Heart right ventricle (tissue), 16 donors: ENCODE measurements around the gene CPNE4. TPM values are rescaled to one million over a fixed set of nuclear protein-coding genes. Genes with fewer than 3 reads are reported as not detected.

ENCODE experiments used
- ATAC-seq, 8 donors: fragments of 200-7000 bp; cut with Tn5 transposase; one replicate each; pipeline ENCODE4 v1.9.1; 2020; ENCODE audit warnings: mild to moderate bottlenecking in 8 of 8, moderate library complexity in 8 of 8, moderate number of reproducible peaks in 1 of 8
- DNase-seq, 2 donors: peaks; one replicate each; pipeline ENCODE4 v3.0.0-alpha.2; 2020
- H3K27ac ChIP-seq, 10 donors: fragments of 200-600 bp; sonication (generic) in 2 of 10; one replicate each; pipeline versions ENCODE4 v1.5.0 to v1.8.0; 2020 to 2022; ENCODE audit warnings: mild to moderate bottlenecking in 3 of 10
- H3K27me3 ChIP-seq, 7 donors: fragments of 200-600 bp; one replicate each; pipeline ENCODE4 v1.8.0; 2021 to 2022; ENCODE audit warnings: mild to moderate bottlenecking in 2 of 7
- H3K36me3 ChIP-seq, 9 donors: fragments of 200-600 bp; sonication (generic) in 1 of 9; one replicate each; pipeline versions ENCODE4 v1.5.0 to v1.8.0; 2020 to 2022; ENCODE audit warnings: mild to moderate bottlenecking in 2 of 9
- H3K4me1 ChIP-seq, 9 donors: fragments of 200-600 bp; sonication (generic) in 1 of 9; one replicate each; pipeline versions ENCODE4 v1.5.0 to v1.8.0; 2020 to 2022; ENCODE audit warnings: mild to moderate bottlenecking in 4 of 9
- H3K4me3 ChIP-seq, 10 donors: fragments of 200-600 bp; sonication (generic) in 2 of 10; one replicate each; pipeline versions ENCODE4 v1.5.0 to v1.8.0; 2020 to 2022; ENCODE audit warnings: mild to moderate bottlenecking in 7 of 10, moderate library complexity in 2 of 10
- H3K9me3 ChIP-seq, 11 donors: fragments of 200-600 bp in 10 of 11; sonication (generic) in 2 of 11; one replicate each; pipeline versions ENCODE4 v1.5.0 to v1.8.0; 2013 to 2022; ENCODE audit warnings: mild to moderate bottlenecking in 2 of 11, control low read depth in 1 of 11, moderate library complexity in 1 of 11
- WGBS, 2 donors: extraction: QIAGEN DNeasy Blood & Tissue Kit; methylation state at CpG; one replicate each; pipeline ENCODE4 v1.1.7; 2013; ENCODE audit warnings: inconsistent platforms in 1 of 2; 5-methylcytosine and 5-hydroxymethylcytosine counted together
- intact Hi-C, 10 donors: fragments of 100-400 bp; cut with DNase I; formaldehyde crosslinking; loops; one replicate each; pipeline versions ENCODE4 v1.11.1 to v1.14.2; 2022
- polyA plus RNA-seq, 2 donors: library from polyadenylated mRNA; stranded (reverse); fragments of 200-250 nt; gene quantifications; one replicate each; pipeline ENCODE4 v1.2.3, GENCODE V29; 2013
- total RNA-seq, 10 donors: library from RNA; stranded (reverse); fragmentation: NEBNext Ultra II Directional in 3 of 10; extraction: Animal tissue kit (Norgen Biotek cat#: 25700) in 3 of 10; gene quantifications; one replicate each; pipeline versions ENCODE4 v1.2.1 to v1.2.4, GENCODE V29; 2021 to 2023
- TF ChIP-seq, protein P1 (sequence below), 9 donors: fragments of 200-600 bp; sonication (generic) in 2 of 9; IDR thresholded peaks; one replicate each; pipeline versions ENCODE4 v1.5.0 to v1.8.0; 2021 to 2022; ENCODE audit warnings: antibody characterized with exemption in 9 of 9, mild to moderate bottlenecking in 5 of 9, moderate library complexity in 1 of 9
- donor health status: Arrhythmogenic right ventricular cardiomyopathy.
- donor health status: ischemic (EF 13 %, LVEDD 7.1; RV severe dilation, severe dysfunction).
- donor health status: healthy with polysubstance abuse.
- donor health status: DM: no; HTN: yes; CAD: no.
- donor health status: DM: no; HTN: no; CAD: no.
- donor health status: ischemic (EF 25% LVEDD 6.9; RV normal size, moderate dysfunction).
- donor health status: ischemic (EF 25% LVEDD 5.7; RV mildly dilated, moderate dysfunction).
- donor health status: healthy.
- donor health status: DM: yes; HTN: yes; CAD: no.
- donor health status: Ischemic cardiomyopathy.
- donor health status: ischemic (EF 35%, LVEDD 5.7; RV mildly dilated, moderate dysfunction).
- donor health status: nonischemic (EF 11% LVEDD 7.7; RV severe dilation, severe dysfunction).
- donor health status: DM: yes; HTN: yes; CAD: no.
- donor health status: PGD.
- donor health status: ischemic (EF 29% LVEDD 5.4; RV normal size, mild dysfunction).
- donor health status: nonischemic (EF 23%, LVEDD 6.1; RV moderate dilation, normal function).

Gene CPNE4
- total and polyA plus RNA-seq, 12 donors = 1.5 to 116 (median 24.8) TPM

DNA sequence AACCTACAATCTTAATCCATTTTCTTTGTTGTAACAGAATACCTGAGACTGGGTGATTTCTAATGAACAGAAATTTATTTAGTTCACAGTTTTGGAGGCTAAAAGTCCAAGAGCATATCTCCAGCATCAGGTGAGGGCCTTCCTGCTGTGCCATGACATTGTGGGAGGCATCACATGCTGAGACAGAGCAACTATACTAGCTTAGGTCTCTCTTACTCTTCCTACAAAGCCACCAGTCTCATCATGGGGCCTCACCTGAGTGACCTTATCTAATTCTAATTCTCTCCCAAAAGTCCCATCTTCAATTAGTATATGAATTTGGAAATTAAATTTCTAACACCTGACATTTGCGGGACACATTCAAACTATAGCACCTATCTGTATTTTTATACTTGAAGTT, 285.0 kb downstream of the CPNE4 start:
- no peaks in the 10 kb centered on the region for H3K27me3 ChIP-seq
- H3K4me1 ChIP-seq = no peaks in the 10 kb centered on the region
- intact Hi-C loops = no loop called here
- H3K36me3 ChIP-seq = no peaks in the 10 kb centered on the region
- ATAC-seq (no peak), DNase-seq (no peak)
- H3K4me3 ChIP-seq = no peak overlapping the region
- WGBS, 2 donors = 98 to 100% methylated on average over 1 of the region's 1 CpG
- H3K9me3 ChIP-seq = no peaks in the 10 kb centered on the region
- no peak overlapping the region for H3K27ac ChIP-seq
- TF ChIP-seq, protein P1, sequence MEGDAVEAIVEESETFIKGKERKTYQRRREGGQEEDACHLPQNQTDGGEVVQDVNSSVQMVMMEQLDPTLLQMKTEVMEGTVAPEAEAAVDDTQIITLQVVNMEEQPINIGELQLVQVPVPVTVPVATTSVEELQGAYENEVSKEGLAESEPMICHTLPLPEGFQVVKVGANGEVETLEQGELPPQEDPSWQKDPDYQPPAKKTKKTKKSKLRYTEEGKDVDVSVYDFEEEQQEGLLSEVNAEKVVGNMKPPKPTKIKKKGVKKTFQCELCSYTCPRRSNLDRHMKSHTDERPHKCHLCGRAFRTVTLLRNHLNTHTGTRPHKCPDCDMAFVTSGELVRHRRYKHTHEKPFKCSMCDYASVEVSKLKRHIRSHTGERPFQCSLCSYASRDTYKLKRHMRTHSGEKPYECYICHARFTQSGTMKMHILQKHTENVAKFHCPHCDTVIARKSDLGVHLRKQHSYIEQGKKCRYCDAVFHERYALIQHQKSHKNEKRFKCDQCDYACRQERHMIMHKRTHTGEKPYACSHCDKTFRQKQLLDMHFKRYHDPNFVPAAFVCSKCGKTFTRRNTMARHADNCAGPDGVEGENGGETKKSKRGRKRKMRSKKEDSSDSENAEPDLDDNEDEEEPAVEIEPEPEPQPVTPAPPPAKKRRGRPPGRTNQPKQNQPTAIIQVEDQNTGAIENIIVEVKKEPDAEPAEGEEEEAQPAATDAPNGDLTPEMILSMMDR (IDR thresholded peaks at IDR 0.05) = no peak

DNA sequence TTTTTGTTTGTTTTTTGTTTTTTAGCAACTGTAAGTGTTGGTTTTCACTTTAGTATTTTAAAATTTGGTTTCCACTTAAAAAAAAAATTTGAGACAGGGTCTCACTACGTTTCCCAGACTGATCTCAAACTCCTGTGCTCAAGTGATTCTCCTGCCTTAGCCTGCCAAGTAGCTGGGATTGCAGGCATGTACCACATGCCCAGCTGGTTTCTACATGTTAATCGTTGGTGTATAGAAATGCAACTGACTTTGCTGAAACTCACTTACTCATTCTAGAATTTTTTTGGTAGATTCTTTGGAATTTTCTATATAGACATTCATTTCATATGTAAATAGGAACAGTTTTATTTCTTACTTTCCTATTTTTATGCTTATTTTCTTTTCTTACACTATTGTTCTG, 287.3 kb downstream of the CPNE4 start:
- Histone ChIP-seq H3K27me3 (no peaks in the 10 kb centered on the region), H3K4me1 (no peaks in the 10 kb centered on the region), H3K9me3 (no peaks in the 10 kb centered on the region), H3K36me3 (no peaks in the 10 kb centered on the region), H3K4me3 (no peak overlapping the region), H3K27ac (no peak overlapping the region)
- WGBS, 2 donors = 59 to 61% methylated on average over 2 of the region's 2 CpGs
- intact Hi-C loops = no loop called here
- no peak for DNase-seq
- TF ChIP-seq, protein P1 (IDR thresholded peaks at IDR 0.05) = no peak
- ATAC-seq = no peak

DNA sequence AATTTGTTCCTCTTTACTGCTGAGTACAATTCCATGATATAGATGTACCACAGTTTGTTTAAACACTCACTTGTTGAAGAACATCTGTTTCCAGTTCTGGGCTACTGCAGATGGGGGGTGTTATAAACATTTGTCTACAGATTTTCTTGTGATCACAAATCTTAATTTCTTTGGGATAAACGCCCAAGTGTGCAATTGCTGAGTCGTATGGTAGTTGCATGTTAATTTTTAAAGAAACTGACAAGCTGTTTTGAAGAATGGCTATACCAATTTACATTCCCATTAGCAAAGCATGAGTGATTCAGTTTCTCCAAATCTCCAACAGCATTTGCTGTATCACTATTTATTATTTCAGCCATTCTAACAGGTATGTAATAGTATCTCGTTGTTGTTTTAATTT, 290.0 kb downstream of the CPNE4 start:
- DNase-seq (no peak), ATAC-seq (no peak)
- Histone ChIP-seq H3K36me3 (no peaks in the 10 kb centered on the region), H3K4me3 (no peak overlapping the region), H3K9me3 (no peaks in the 10 kb centered on the region), H3K4me1 (no peaks in the 10 kb centered on the region), H3K27me3 (no peaks in the 10 kb centered on the region), H3K27ac (no peak overlapping the region)
- 61 to 71% methylated on average over 3 of the region's 3 CpGs for WGBS, 2 donors
- TF ChIP-seq, protein P1 (IDR thresholded peaks at IDR 0.05) = no peak
- intact Hi-C loops = no loop called here

DNA sequence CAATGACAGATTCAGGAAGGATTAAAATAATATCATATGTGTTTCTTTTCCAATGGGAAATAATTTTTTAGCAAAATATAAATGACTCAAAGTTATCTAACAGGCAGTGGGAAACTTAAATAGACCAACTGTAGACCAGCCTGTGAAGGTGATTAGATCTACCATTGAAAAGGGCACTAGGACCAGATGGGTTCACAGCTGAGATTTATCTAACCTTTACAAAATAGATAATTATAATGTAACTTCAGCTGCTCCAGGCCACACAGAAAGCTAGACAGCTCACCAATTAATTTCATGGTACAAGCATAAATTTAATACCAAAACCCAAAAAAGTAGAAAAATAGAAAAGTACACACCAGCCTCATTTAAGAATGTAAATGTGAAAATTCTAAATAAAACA, 291.7 kb downstream of the CPNE4 start:
- Histone ChIP-seq H3K9me3 (no peaks in the 10 kb centered on the region), H3K27me3 (no peaks in the 10 kb centered on the region), H3K36me3 (no peaks in the 10 kb centered on the region), H3K4me1 (no peaks in the 10 kb centered on the region), H3K4me3 (no peak overlapping the region), H3K27ac (no peak overlapping the region)
- intact Hi-C loops = no loop called here
- no peak for DNase-seq
- no peak for ATAC-seq
- TF ChIP-seq, protein P1 (IDR thresholded peaks at IDR 0.05) = no peak

DNA sequence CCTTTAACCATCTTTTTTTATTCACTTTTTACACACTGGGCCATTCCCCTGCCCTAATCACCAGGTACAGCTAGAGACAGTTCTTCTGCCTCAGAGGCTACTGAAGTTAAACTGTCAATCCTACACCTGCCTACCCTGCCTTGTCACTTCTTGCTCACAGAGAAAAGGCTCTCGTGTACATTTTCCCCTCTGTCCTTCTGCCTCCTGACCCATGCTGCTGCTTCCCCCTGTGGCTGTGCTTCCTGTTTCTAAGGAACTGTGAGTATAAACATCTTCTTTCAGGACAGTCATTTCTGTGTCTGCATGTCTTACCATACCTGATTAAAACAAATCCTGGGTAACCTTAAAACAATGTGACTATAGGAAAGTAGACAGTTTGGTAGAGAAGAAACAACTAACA, 295.6 kb downstream of the CPNE4 start:
- no peak for DNase-seq
- 35 to 55% methylated on average over 1 of the region's 1 CpG for WGBS, 2 donors
- Histone ChIP-seq H3K9me3 (no peaks in the 10 kb centered on the region), H3K4me1 (no peaks in the 10 kb centered on the region), H3K4me3 (no peak overlapping the region), H3K27ac (no peak overlapping the region), H3K27me3 (no peaks in the 10 kb centered on the region), H3K36me3 (no peaks in the 10 kb centered on the region)
- TF ChIP-seq, protein P1 (IDR thresholded peaks at IDR 0.05) = no peak
- intact Hi-C loops = loop anchor here in 1 of 10 donors (5.0 kb wide), 1 partner anchor 292 kb away; no protein-coding TSS in a partner anchor
- no peak for ATAC-seq
